NCI-H226 (cell line): ENCODE results near the gene ZNF524.
"Not testable (repeated sequence)": the region's sequence is repeated elsewhere in the genome, so short reads cannot be mapped to it uniquely, and the experiment has no call there.

Experiments used
- DNase-seq: peaks from one replicate; pipeline ENCODE4 v3.0.0-alpha.2; 2015

The ZNF524 gene

DNA sequence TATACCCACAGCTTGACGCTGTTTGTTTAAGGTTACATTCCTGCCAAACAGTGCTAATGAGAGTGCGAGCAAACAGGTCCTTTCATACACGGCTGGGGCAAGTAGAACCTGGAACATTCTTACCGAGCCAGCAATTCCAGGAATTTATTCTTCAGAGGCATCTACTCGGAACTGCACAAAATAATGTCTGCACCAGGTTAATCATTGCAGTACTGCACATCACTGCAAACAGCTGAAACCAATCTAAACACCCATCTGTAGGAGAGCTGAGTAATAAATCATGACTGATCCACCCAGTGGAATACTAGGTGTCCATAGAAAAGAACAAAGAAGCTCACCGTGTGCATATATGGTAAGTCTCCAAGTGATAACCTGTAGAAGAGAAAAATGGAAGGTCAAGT is 18.3 kb upstream of the ZNF524 start:
- no peak for DNase-seq

DNA sequence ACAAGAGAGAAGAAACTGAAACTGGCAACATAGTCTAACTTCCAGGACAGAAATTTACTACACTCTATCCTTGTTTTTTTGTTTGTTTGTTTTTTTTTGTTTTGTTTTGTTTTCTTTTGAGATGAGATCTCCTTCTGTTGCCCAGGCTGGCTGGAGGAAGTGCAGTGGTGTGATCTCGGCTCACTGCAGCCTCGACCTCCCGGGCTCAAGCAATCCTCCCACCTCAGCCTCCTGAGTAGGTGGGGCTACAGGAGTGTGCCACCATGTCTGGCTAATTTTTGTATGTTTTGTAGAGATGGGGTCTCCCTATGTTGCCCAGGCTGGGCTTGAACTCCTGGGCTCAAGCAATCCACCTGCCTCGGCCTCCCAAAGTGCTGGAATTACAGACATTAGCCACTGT is 17.8 kb upstream of the ZNF524 start:
- DNase-seq: not testable (repeated sequence)

DNA sequence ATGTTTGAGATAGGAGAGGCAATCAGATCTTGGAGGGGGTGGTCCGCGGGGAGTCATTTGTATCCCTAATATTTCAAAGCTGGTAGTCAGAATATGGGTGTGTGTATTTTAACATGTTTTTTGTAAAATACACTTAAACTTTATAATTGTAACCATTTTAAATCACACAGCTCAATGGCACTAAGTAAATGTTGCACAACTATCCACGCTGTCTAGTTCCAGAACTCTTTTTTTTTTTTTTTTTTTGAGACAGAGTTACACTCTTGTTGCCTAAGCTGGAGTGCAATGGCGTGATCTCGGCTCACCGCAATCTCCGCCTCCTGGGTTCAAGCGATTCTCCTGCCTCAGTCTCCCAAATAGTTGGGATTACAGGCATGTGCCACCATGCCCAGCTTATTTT is 16.2 kb upstream of the ZNF524 start:
- not testable (repeated sequence) for DNase-seq

DNA sequence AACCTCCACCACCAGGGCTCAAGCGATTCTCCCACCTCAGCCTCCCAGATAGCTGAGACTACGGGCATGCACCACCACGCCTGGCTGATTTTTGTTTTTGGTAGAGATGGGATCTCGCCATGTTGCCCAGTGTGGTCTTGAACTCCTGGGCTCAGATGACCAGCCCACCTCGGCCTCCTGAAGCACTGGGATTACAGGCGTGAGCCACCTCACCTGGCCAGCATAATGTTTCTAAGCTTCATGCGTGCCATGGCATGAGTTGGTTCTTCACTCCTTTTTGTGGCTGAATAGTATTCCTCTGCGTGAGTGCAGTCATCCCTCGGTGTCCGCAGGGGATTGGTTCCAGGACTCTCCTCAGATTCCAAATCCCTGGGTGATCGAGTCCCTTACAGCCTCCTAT is 15.2 kb upstream of the ZNF524 start:
- DNase-seq: no peak

DNA sequence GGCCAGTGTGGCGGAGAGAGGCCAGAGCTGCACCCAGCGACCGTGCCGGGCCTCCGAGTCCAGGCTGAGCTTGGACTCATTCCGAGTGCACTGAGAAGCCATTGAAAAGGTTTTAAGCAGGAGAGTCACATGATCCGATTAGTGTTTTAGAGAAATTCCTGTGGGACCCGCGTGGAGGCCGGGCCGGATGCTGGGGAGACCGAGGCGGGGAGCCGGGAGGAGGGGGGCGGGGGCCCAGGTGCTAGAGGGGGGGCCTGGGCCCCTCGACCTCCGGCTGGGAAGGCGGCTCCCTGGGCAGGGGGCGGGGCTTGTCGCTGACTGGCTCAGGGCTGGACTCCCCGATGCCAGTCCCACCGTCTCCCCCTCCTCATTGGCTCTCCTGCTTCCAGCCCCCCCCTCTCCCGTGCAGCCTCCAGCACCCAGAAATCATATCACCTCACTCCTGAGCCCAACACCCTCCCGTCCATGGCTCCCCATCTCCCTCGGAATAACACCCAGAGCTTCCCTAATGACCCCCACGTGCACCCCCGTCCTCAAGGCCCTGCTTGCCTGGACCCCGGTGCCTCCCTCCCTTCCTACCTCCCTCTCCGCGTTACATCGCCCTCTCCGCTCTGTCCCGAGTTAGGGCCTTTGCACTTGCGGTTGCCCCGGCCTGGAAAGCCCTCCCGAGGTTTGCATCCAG is 14.3 kb upstream of the ZNF524 start:
- peak; percentile 29 for DNase-seq

DNA sequence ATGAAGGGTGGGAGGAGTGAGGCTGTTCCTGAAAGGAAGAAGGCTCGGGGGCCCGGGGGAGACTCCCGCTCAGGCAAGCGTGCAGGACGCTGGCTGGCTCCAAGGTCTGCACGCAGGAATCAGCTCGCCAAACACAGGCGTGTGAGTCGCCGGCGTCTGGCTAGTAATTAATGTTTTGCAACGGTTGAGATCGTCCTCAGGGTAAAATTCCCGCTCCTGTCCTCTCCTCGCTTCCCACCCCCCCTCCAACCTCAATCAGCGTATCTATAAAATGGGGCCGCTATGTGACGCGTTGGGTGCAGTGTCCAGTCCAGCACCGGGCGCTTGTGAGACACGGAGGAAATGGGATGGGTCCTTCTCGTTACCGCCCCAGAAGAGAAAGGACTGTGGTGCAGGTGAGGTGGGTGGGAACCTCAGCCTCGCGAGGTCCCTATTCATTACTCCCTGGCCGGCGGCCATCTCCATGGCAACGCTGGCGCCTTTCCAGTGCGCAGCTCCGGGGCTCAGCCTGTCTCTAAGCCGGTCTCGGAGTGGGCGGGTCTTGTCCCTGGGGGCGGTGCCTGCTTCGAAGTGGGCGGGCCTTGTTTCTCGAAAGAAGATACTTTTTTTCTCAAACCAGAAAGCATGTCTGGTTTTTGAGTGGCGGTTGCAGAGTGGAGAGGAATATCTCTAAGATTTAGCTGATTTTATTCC is 13.0 kb upstream of the ZNF524 start:
- peak; percentile 95 for DNase-seq

DNA sequence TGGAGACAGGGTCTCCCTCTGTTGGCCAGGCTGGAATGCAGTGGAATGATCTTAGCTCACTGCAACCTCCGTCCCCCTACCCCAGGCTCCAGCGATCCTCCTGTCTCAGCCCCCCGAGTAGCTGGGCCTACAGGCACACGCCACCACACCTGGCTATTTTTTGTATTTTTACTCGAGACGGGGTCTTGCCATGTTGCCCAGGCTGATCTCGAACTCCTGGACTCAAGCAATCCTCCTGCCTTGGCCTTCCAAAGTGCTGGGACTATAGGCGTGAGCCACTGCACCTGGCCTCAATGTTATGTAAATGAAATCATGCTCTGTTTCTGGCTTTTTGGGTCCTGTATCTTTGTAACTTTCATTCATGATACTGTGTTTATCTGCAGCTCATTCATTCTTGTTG is 11.3 kb upstream of the ZNF524 start:
- DNase-seq: no peak

DNA sequence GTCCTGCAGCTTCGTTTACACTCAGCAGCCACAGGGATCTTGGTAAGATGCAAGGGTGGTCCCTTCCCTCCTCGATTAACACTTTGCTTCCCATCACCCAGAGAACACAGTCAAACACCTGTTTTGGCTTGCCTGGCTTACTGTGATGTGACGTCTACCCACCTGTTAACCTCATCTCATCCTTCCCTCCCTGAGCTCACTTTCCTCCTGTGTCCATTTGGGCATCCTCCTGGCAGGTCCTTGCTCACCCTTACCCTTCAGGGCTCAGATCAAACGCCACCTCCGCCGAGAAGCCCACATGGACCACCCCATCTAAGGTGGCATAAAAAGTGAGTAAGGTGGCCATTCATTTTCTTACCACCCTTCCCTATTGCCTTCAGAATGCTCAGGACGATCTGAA is 10.0 kb upstream of the ZNF524 start:
- no peak for DNase-seq

DNA sequence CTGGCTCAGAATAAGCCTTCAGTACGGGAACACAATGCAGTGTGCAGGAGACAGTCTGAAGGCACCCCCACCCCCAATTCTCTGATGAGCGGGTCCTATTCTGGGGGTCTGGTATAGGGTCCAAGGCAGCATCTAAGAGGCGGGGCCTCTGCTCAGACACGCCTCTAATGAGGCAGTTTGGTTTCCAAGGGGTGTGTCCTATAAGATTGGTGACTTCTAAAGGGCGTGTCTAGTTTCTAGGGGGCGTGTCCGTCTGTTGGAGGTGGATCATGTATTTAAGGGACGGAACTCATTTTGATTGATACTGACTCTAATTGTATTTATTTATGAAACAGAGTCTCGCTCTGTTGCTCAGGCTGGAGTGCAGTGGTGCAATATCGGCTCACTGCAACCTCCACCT is 9.5 kb upstream of the ZNF524 start:
- no peak for DNase-seq

DNA sequence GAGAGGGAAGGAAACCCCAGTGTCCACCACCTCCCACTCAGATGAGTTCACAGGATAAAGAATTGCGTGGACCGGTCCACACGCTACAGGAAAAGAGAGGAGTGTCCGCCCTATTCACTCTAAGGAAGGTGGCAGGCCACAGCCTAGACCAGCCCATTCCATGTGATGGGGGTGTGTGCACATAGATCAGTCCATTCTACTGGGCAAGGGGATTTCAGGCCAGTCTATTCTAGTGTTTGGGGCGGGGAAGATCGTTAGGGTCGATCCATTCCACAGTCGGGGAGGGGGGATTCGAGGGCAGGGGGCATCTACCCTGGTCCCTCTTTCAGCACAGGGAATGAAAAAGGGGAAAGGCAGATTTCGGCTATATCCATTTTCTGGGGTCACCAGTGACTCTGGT is 8.5 kb upstream of the ZNF524 start:
- DNase-seq: no peak

DNA sequence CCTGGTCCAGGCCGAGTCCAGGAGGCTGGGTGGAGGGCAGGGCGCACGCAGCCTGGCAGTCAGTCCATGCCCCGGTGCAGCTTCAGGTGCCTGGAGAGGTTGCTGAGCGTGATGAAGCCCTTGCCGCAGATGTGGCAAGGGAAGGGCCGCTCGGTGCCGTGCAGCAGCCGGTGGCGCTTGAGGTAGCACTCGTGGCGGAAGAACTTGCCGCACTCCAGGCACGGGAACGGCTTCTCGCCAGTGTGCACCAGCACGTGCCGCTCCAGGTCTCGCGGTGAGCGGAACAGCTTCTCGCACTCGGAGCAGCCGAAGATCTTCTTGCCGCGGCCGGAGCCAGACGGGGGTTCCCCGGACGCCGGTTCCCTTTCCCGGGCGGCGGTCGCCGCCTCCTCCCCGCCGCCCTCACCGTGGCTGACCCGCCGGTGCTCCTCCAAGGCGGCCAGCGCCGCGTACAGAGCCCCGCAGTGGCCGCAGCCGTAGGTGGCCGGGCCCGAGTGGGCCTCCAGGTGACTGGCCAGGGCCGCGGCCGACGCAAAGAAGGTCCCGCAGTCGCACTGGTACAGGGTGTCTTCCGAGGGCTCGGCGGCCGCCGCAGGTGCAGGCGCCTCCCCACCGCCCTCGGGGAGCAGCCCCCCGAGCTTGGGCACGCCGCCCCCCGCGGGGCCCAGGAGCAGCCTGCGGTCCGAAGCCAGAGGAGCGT is 7.5 kb upstream of the ZNF524 start:
- DNase-seq: no peak

DNA sequence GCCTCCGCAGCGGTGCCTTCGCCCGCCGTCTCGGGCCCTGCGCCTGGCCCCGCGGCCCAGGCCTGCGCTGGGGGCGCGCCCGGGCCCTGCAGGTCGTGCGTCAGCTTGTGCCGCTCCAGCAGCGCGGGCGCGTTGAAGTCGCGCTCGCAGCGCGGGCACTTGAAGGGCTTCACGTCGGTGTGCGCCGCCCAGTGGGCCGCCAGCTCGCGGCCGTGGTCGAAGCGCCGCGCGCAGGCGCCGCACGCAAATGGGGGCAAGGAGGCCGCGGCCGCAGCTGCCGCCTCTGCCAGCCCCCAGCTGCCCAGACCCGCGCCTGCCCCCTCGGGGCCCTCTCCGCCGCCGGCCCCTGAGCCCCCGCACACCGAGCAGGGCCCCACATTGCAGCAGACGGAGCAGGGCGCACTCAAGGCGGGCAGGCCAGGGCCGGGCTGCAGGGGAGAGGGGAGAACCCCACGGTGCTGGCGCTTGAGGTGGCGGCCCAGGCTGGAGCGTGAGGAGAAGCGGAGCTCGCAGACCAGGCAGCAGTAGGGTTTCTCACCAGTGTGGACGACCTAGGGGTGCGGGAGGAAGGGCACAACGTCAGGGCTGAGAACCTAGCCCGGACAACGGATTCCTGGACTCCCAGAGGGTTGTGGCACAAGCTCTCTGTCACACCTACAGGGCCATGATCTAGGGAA is 6.9 kb upstream of the ZNF524 start:
- no peak for DNase-seq

DNA sequence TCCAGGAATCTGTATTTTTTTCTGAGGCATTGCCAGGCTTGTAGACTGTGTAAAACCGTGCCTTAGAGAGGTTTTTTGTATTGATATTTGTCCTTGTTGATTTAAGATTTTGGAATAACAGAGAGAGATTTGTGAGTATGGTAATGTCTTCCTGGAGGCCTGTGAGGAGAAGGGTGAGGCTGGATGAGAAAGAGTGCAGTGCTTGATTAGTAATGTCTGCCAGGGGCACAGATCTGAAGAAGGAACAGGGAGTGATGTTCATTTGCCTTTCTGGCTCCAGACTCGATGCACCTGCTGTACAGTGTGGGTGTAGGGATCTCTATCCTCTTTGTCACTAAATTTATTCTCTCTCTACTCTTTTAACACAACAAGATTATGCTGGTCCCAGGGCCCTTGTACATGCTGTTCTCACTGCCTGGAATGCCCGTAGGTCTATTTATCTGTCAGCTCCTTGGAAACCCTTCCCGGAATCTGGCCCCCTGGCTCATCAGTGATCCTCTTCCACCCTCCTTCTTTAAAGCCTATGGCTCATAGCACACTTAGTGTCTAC is 5.0 kb upstream of the ZNF524 start:
- DNase-seq: no peak

DNA sequence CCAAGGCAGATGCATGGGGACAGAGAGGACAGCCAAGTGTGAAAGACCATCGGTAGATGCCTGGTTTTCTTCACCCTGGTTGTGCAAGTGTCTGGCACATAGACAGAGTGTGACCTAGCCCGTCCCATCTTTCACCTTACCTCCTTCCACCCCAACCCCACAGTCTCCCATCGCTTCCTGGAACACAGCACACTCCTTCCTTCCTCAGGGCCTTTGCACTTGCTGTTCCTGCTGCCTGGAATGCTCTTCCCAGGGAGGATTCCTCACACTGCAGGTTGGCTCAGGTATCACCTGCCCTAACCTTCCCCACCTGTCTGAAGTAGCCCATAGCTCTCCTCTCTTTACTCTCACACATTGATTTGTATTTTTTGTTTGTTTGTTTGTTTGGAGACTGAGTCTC is 3.8 kb upstream of the ZNF524 start:
- no peak for DNase-seq

DNA sequence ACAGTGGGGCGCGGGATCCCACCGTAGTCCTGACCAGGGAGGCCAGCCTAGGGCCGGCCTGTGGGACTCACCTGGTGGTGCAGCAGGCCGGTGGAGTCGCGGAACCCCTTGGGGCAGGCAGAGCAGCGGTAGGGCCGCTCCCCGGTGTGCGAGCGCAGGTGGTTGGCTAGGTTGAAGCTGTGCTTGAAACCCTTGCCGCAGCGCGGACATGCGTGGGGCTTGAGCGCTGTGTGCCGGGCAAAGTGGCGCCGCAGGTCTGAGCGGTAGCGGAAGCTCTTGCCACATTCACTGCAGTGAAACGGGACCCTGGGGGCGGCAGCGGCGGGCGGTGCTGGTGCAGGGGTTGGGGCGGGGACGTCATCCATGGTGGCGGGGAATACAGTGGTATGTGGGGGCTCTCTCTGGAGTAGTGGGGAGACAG is 2.6 kb upstream of the ZNF524 start:
- no peak for DNase-seq

DNA sequence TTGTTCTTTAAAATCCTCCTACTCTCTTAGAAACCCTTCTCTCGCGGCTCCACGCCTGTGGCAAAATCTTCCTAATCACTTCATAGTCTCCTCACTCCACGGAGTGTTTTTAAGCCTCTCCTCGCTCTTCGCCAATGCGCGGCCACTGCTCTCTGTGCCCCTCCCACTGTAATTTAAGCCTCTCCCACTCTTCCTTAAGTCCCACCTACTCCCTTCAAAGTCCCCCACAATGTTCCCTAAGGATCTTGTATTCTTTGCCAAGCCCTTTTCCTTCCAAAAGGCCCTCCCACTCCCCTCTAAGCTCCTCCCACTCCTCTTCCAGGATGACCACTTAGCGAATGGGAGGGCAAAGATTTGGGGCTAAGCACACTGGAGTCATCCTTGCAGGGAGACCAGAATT is 2.1 kb upstream of the ZNF524 start:
- no peak for DNase-seq

DNA sequence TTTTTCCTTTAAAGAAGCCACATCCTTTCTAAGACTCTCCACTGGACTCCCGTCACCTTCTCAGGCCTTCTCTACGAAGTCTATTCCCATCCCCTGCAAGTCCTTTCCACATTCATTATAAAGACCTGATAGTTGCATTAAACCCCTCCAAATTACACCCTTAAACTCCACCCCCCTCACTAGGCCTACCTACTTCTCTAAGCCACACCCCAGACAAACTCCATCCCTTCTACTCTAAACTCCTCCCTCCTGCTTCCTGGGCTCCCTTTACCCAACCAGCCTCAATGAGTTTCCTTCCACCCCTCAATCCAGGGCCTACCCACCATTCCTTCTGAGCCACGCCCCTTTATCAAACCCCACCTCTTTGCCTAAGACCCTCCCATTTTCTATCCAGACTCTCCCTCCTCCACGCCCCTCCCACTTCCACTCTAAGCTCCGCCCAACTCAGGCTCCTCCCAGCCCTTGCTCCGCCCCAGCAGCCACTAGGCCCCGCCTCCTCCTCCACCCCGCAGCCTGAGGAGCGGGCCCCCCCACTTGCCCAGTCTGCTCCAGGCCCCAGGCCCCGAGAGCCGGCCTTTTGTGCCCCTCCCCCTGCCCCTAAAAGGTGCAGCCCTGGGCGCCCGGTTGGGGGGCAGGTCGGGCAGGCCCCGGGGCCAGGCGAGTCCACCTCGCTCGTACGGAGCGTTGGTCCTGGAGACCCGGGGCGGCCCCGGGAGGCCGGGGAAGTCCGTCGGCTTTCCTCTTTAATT is 1.2 kb upstream of the ZNF524 start:
- DNase-seq: peak; percentile 95

DNA sequence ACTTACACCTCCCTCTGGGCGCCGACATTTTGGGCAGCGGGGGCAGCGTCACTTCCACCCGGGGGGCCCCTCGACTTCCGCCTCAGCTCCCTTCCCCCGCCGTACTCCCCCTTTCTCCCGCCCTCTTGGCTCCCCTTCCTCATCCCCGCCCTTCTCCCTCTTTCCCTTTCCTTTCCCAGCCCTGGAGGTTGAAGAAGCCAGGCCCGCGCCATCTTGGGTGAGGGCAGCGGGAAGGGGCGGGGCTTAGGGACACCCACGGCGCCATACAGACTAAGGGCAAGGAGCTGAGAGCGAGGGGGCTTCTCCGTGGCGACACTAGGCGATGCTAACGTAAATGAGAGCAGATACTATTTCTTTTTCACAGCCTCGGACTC is 633 bp upstream of the ZNF524 start, which contains the start of gene FIZ1:
TSS of gene FIZ1 (minus strand) at position 50 of the 374 bp plus-strand sequence. CDS start 1,652 bp downstream, outside the sequence.
- peak; percentile 98 for DNase-seq

DNA sequence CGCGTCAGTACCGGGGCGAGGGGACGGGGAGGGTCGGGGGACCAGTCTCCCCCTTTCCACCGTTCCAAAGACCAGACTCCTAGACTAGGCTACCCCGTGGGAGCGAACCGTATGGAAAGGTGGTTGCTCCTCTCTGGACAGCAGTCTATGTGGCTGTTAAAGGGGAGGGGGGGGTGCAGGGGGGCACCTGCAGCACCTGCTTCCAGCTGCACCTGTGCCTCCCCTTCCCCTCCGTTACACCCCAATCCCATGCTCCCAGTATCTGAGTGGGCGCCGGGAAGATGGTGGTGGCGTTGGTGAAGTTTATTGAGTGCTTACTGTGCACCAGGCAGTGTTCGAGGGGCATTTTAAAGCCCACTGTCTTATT is 557 bp downstream of the ZNF524 start:
- no peak for DNase-seq

DNA sequence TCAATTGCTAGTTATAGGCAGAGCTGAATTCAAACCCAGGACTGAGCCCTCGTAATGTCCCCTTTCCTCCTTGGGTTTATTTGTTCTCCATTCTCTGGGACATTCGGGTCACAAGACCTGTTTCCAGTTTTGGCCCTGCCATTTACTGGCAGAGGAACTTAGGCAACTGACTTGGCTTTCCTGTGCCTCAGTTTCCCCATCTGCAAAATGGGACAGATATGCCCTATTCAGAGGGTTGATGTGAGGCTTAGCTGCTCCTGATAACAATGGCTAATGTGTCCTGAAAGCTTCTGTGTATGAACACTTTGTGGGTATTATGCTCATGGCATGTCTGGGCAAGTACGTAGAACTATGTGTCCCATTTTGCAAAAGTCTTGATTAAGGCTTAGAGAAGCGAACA is 996 bp downstream of the ZNF524 start:
- DNase-seq: no peak

DNA sequence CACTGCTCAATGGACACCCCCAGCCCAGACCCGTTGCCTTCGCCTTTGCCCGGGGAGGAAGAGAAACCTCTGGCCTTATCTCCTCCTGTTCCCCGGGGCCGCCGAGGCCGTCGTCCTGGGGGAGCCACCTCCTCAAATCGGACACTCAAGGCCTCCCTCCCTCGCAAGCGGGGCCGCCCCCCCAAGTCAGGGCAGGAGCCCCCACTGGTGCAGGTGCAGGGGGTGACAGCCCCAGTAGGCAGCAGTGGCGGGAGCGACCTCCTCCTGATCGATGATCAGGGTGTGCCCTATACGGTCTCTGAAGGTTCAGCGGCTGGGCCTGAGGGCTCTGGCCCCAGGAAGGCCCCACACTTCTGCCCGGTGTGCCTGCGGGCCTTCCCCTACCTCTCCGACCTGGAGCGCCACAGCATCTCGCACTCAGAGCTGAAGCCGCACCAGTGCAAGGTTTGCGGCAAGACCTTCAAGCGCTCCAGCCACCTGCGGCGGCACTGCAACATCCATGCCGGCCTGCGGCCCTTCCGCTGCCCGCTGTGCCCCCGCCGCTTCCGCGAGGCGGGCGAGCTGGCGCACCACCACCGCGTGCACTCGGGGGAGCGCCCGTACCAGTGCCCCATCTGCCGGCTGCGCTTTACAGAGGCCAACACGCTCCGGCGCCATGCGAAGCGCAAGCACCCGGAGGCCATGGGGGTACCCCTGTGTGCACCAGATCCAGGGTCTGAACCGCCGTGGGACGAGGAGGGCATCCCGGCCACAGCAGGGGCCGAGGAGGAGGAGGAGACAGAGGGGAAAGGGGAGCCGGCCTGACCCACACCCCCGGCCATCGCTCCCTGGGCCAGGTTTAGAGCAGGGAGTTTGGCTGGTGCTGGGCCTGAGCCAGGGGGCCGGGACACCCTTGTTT is 2.3 kb downstream of the ZNF524 start:
- no peak for DNase-seq

DNA sequence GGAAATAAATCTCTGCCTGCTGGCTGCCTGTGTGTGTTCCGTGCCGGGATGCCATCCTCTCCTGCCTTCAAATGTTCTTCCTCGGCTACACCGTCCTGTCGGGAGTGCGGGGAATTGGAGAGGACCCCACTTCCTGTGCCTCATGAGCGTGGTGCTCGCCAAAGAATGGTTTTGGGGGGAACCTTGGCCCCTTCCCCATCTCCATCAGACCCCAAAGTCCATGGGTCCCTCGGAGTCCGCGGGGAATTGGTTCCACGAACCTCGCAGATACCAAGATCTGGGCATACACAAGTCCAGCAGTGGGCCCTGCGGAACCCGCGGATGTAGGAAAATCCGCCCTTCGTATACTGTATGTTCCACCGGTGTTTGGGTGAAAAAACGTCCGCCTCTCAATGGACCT is 3.0 kb downstream of the ZNF524 start:
- no peak for DNase-seq
